Inferior parietal cortex (tissue), 1 donor: ENCODE data around the gene BBS1.
"Not testable (repeated sequence)": the region's sequence is repeated elsewhere in the genome, so short reads cannot be mapped to it uniquely, and the experiment has no call there.

ENCODE experiments used
- DNase-seq: peaks from one replicate; pipeline ENCODE4 v3.0.0-alpha.2; 2016; ENCODE audit errors: extremely low spot score

Gene BBS1

DNA sequence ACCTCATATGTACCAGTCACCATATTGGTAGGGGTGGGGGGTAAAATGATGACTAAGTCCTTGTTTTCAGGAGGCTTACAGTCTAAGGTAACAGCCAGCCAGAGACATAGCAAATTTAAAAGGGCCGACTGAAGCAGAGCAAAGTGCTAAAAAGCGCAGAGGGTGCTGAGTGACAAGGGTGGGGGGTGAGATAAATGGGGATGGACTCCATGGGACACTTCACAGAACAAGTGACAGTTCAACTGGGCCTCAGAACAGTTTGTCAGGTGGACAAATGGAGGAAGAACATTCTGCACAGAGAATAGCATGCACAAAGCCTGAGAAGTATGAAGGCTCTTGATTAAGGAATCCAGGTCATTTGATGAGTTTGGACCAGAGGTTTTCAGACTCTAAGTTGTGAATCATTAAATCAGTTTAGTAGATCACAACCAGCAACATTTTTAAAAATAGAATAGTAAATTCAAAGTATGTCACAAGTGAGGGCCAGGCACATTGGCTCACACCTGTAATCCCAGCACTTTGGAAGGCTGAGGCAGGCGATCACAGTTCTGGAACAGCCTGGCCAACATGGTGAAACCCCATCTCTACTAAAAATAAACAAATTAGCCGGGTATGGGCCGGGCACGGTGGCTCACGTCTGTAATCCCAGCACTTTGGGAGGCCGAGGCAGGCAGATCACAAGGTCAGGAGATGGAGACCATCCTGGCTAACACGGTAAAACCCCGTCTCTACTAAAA, 14.0 kb downstream of the BBS1 start:
- no peak for DNase-seq

DNA sequence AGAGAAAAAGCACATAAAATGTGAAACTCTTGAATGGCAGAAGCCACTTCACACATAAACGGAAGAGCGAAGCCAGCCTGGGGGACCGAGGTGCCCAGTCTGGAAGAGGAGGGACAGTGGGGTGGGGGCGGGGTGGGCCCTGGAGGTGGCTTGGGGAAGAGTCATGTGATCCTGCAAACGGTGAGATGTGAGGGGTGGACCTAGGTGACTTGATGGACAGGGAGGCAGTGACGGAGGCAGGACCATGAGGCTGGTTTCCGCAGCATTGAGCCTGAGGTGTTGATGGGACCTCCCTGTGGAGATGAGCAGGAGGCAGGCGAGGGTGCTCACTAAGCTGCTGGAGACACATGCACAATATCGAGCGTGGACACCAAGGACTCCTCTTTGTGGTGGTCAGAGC, 18.6 kb downstream of the BBS1 start:
- no peak for DNase-seq

- no peak for DNase-seq
Observed at GRCh38 chr11:66529655-66530054, 19.2 kb downstream of the BBS1 start.

GRCh38 chr11:66530927-66531709, 20.7 kb downstream of the BBS1 start:
- no peak for DNase-seq

DNA sequence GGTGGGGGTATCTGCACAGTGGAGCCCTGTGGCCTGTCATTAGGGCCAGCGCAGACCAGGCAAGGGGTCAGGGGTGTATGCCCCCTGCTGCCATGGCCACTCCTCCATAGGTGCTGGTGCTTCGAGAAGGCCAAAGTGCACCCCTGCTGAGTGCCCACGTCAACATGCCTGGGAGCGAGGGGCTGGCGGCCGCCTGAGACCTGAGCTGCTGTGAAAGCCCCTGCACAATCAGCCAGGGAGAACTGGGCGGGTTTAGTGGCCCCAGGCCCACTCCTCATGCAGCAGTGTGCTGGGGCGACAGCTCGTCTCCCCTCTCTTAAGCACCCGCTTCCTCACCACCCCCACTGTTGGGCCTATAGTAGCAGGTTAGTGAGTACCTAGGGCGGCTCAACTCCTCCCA, 21.4 kb downstream of the BBS1 start:
- DNase-seq: no peak

GRCh38 chr11:66532784-66533183, 22.3 kb downstream of the BBS1 start:
- no peak for DNase-seq

GRCh38 chr11:66539170-66539869, 28.9 kb downstream of the BBS1 start:
- no peak for DNase-seq

- DNase-seq: no peak
Observed at GRCh38 chr11:66539870-66540213, 29.4 kb downstream of the BBS1 start.

DNA sequence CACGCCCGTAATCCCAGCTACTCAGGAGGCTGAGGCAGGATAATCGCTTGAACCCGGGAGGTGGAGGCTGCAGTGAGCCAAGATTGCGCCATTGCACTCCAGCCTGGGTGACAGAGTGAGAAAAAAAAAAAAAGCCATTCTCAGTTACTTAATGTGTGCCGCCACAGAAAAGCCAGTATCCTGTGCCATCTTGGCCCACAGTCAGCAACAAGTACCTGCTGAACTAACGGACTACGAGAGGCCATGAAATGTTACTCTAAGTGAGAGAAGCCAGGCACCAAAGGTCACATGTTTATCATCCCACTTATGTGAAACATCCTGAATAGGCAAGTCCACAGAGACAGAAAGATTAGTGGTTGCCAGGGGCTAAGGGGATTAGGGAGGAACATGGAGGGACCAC, 30.2 kb downstream of the BBS1 start:
- DNase-seq: not testable (repeated sequence)

GRCh38 chr11:66541892-66542291, 31.5 kb downstream of the BBS1 start:
- no peak for DNase-seq

DNA sequence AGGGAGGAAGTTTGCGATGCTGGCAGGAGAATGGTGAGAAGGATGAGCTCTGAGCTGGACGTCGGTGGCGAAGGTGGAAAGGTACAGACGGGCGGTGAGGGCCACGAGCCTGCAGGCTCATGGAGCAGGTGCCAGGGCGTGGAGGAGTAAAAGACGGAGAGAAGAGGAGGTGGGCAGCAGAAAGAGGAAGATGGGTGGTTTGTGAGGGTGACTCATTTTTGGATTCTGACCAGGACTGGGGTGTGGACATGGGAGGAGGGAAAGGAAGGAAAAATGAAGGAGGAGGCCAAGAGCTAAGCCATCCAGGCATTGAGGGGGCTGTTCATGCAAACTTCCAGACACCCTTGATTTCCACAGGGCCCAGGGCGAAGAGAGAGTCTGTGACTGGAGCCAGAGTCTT, 31.9 kb downstream of the BBS1 start:
- DNase-seq: no peak

- no peak for DNase-seq
Observed at GRCh38 chr11:66543263-66544107, 33.0 kb downstream of the BBS1 start.

DNA sequence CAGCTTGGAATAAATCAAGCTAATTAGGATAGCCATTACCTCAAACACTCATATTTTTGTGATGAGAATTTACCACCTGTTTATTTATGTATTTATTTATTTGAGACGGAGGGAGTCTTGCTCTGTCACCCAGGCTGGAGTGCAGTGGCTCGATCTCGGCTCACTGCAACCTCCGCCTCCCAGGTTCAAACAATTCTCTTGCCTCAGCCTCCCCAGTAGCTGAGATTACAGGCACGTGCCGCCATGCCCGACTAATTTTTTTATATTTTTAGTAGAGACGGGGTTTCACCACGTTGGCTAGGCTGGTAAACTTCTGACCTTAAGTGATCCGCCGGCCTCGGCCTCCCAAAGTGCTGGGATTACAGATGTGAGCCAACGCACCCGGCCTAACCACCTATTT, 34.5 kb downstream of the BBS1 start:
- not testable (repeated sequence) for DNase-seq

DNA sequence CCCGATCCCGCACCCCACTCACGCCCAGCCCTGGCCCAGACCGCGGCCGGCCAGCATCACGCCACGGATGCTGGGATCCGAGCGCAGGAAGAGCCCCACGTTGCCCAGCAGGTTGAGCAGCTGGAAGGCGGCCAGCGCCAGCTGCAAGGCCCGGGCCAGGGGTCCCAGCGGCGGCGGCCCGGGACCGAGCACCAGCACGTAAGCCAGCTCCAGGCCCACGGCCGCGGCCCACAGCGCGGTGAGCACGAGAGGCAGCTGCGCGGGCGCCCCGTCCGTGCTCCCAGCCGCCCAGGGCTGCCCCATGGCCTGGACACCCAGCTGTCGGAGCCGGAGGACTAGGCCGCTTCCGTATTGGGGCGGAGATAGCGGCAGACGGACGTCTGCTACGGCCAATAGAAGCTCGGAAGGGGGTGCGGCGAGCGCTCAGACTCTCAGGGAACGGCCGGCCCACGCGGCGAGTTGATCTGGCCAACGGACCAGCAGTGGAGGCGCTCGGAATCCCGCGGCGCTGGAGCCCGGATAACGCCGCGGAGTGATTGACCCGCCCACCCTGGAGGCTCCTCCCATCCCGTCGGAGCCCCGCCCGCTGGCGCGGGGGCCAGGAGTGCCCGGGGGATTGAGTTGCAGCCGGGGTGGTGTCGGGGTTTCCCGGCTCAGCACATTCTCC, 35.4 kb downstream of the BBS1 start, which contains the start of gene ZDHHC24:
TSS of gene ZDHHC24 (minus strand) at position 348 of the 667 bp plus-strand sequence. CDS start at position 303, 45 bp downstream.
- peak; percentile 96 for DNase-seq

GRCh38 chr11:66546368-66546965, 36.0 kb downstream of the BBS1 start, which contains the start of gene ACTN3:
Gene ACTN3 (plus strand): TSS chr11:66546903. CDS start chr11:66546938, 35 bp downstream.
- no peak for DNase-seq

DNA sequence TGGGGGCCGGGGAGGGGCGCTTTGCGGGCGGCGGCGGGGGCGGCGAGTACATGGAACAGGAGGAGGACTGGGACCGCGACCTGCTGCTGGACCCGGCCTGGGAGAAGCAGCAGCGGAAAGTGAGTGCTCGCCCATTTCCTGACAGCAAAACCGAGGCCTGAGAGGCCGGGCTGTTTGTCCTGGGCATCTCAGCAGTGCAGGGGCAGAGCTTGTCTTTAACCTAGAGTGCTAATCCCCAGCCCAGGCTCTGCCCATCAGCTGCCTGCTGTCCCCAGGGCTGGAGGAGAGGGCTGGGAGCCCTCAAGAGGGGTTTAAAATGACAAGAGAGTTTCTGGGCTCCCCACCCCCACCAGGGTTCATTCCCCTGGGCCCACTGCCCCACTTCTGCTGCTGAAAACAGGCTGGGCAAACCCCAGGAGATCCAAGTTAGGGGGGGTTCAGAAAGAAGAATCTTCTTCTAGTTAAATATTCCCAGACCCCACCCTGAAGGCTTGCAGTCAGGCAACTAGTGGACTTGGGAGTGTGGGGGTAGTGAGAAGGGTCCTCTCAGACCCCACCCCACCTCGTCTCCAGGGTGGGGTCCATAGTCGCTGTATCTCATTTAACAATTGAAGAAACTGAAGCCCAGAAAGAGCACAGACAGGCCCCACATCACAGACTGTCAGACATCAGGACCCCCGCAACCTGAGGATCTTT, 36.7 kb downstream of the BBS1 start:
- DNase-seq: no peak

DNA sequence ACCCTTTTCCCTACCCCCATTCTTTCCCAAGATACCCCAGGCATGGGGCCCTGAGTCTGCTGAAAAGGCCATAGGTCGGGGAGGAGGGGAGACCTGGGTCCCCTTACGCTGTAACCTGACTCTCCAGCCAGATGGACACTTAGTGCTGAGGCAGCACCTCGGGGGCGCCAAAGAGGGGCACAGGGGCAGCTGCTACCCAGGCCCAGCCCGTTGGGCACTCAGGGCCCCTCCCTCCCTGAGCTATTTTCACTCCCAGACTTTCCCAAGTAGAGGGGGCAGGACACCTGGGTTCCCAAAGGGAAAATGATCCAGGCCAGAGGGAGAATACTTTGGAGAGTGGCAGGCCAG, 37.2 kb downstream of the BBS1 start:
- DNase-seq: no peak

- DNase-seq: no peak
Observed at GRCh38 chr11:66548041-66548440, 37.6 kb downstream of the BBS1 start.

DNA sequence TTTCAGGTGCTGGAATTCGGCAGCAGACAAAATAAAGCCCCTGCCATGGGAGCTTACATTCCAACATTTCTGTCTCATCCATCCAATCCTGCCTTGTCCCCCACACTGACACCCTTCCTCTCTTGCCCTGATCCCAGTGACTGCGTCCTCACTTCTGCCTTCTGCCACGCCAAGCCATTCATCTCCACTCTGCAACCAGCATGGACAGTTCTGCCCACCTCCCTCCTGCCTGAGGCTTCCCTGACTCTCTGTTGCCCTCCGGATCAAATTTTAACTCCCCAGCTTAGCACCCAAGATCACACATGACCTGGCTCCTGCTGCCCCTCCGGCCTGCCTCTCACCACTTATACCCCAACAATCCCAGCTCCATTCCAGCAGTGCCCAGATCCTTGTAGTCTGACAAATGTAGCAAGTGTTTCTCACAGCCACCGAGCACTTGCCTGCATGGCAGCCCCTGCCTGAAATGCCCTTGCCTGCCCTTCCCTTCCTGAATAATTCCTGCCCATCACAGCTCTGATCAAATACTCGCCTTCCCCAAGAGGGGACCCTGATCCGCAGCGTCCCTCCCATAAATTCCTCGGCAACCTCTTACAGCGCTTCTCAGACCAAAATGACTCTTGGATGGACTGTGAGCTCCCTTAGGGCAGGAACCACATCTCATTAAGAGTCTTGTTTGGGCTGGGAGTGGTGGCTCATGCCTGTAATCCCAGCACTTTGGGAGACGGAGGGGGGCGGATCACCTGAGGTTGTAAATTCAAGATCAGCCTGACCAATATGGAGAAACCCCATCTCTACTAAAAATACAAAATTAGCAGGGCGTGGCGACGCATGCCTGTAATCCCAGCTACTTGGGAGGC, 38.6 kb downstream of the BBS1 start:
- no peak for DNase-seq
